Progenitor cell of endocrine pancreas (in vitro differentiated cells): ENCODE data around the gene NEO1. TPM values are rescaled to one million over a fixed set of nuclear protein-coding genes. Genes with fewer than 3 reads are reported as not detected.

Source experiments
- DNase-seq: peaks from one replicate; pipeline ENCODE4 v3.0.0; 2021; ENCODE audit warnings: low spot score; ENCODE audit not compliant: unreplicated experiment
- H3K27ac Mint-ChIP-seq: 2 replicates; pipeline ENCODE4 v1.8.0; 2021; ENCODE audit warnings: mild to moderate bottlenecking, moderate library complexity, mixed read lengths
- H3K27me3 Mint-ChIP-seq: 2 replicates; pipeline ENCODE4 v1.8.0; 2021; ENCODE audit warnings: mixed read lengths
- H3K36me3 Mint-ChIP-seq: 2 replicates; pipeline ENCODE4 v1.8.0; 2022; ENCODE audit warnings: mixed read lengths; ENCODE audit not compliant: insufficient read depth
- H3K4me1 Mint-ChIP-seq: 2 replicates; pipeline ENCODE4 v1.8.0; 2021; ENCODE audit warnings: low read depth, mixed read lengths
- H3K4me3 Mint-ChIP-seq: 2 replicates; pipeline ENCODE4 v1.8.0; 2021; ENCODE audit warnings: low read depth, mild to moderate bottlenecking, moderate library complexity, mixed read lengths
- H3K9me3 Mint-ChIP-seq: 2 replicates; pipeline ENCODE4 v1.8.0; 2021; ENCODE audit warnings: low read depth, mixed read lengths
- total RNA-seq: library from RNA; stranded (reverse); gene quantifications from 2 replicates; pipeline ENCODE4 v1.2.1, GENCODE V29; 2021
- TF ChIP-seq, protein P1 (sequence below): fragments of 200-600 bp; sonication (generic); IDR thresholded peaks from one replicate; pipeline ENCODE4 v1.5.0; 2021; ENCODE audit warnings: antibody characterized with exemption, mild to moderate bottlenecking; ENCODE audit not compliant: unreplicated experiment

Gene NEO1
- total RNA-seq, 1 donor from 2014 or later, result 118 TPM

DNA sequence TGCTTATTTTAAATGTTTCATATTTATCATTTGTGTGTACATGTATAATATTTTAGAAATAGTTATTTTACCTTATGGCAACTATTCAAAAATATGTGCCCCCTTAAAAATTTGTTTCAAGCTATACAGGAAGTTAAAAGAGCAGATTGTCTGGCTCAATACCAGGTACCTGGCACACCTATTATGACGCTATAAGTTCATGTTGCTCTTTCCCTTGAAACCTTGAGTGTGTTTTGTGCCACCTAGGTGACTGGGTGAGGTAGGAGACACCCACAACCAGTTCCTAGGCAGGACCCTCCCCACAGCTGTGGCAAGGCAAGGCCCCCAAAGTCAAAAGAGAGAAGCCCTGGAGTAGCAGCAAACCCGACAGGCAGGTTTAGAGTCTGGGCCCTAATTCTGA, 20.6 kb upstream of the NEO1 start:
- H3K4me1 Mint-ChIP-seq, result peaks cover 8% of the 10 kb centered on the region
- H3K27ac Mint-ChIP-seq, result no peak overlapping the region
- TF ChIP-seq, protein P1, sequence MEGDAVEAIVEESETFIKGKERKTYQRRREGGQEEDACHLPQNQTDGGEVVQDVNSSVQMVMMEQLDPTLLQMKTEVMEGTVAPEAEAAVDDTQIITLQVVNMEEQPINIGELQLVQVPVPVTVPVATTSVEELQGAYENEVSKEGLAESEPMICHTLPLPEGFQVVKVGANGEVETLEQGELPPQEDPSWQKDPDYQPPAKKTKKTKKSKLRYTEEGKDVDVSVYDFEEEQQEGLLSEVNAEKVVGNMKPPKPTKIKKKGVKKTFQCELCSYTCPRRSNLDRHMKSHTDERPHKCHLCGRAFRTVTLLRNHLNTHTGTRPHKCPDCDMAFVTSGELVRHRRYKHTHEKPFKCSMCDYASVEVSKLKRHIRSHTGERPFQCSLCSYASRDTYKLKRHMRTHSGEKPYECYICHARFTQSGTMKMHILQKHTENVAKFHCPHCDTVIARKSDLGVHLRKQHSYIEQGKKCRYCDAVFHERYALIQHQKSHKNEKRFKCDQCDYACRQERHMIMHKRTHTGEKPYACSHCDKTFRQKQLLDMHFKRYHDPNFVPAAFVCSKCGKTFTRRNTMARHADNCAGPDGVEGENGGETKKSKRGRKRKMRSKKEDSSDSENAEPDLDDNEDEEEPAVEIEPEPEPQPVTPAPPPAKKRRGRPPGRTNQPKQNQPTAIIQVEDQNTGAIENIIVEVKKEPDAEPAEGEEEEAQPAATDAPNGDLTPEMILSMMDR, result no peak
- H3K27me3 Mint-ChIP-seq, result peaks cover 13% of the 10 kb centered on the region
- no peaks in the 10 kb centered on the region for H3K36me3 Mint-ChIP-seq
- H3K9me3 Mint-ChIP-seq, result no peaks in the 10 kb centered on the region
- no peak overlapping the region for H3K4me3 Mint-ChIP-seq
- no peak for DNase-seq

DNA sequence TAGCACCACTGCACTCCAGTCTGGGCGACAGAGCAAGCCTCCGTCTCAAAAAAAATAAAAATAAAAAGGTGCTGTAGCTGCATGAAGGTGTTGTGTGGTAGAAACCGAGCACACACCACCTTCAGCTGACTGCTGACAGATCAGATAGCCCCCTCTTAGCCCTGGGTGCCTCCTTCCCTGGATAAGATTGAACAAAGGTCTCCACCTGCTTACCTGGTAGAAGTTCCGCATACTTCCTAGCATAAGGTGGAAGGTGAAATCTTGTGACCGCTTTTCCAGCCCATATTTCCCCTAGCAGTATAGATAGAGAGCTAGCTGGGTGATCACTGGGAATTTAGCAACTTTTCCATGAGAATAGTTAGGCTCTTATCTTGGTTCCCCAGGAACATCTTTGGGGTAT, 18.7 kb upstream of the NEO1 start:
- Mint-ChIP-seq H3K9me3 (no peaks in the 10 kb centered on the region), H3K4me1 (peaks cover 8% of the 10 kb centered on the region), H3K27me3 (peaks cover 7% of the 10 kb centered on the region), H3K36me3 (no peaks in the 10 kb centered on the region), H3K4me3 (no peak overlapping the region), H3K27ac (no peak overlapping the region)
- no peak for DNase-seq
- TF ChIP-seq, protein P1, result no peak

GRCh38 chr15:73034221-73034620, 18.0 kb upstream of the NEO1 start:
- Mint-ChIP-seq H3K36me3 (no peaks in the 10 kb centered on the region), H3K27me3 (peaks cover 6% of the 10 kb centered on the region), H3K4me3 (no peak overlapping the region), H3K9me3 (no peaks in the 10 kb centered on the region), H3K4me1 (peaks cover 7% of the 10 kb centered on the region), H3K27ac (no peak overlapping the region)
- DNase-seq, result no peak
- TF ChIP-seq, protein P1, result no peak

DNA sequence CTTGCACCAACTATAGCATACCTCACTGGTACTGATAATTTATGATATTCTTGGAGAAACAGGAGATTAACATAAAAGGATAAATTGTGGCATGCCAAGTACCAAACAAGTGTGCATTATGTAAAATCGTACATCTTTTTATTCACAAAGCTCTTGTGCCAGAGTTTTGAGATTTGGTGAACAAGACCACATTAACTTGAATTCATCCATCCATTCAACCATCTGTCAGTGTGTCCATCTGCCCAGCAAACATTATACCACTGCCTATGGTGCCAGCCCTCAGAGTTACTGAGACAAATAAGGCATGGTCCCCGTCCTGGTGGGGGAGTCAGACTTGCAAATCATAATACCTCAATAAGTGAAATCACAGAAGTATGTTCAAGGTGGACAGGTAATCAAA, 17.0 kb upstream of the NEO1 start:
- H3K4me3 Mint-ChIP-seq, result no peak overlapping the region
- H3K9me3 Mint-ChIP-seq, result no peaks in the 10 kb centered on the region
- peaks cover 7% of the 10 kb centered on the region for H3K4me1 Mint-ChIP-seq
- H3K27me3 Mint-ChIP-seq, result peaks cover 4% of the 10 kb centered on the region
- TF ChIP-seq, protein P1, result no peak
- H3K36me3 Mint-ChIP-seq, result no peaks in the 10 kb centered on the region
- no peak for DNase-seq
- no peak overlapping the region for H3K27ac Mint-ChIP-seq

DNA sequence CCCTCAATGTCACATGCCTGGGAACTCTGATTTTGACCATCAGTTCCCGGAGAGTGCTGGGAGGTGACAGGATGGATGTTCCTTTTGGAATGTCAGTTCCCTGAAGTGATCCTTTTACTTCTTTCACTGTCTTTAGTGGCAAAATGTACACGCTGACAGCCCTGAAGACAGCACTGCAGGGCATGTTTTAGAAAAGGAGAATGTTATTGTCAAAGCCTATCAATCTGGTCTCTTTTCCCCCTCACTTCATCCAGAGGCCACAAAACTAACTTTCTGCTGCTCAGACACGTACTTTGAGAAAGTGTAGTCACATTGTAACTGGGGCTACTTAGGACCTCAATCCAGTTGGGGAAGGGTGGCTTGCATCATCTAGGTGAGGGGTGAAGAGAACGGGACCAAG, 14.0 kb upstream of the NEO1 start:
- Mint-ChIP-seq H3K36me3 (no peaks in the 10 kb centered on the region), H3K4me3 (no peak overlapping the region), H3K9me3 (no peaks in the 10 kb centered on the region), H3K27ac (no peak overlapping the region), H3K27me3 (peaks cover 4% of the 10 kb centered on the region), H3K4me1 (peaks cover 7% of the 10 kb centered on the region)
- no peak for DNase-seq
- TF ChIP-seq, protein P1, result no peak
